GM12801 (cell line): ENCODE data around the gene CALU.

Source experiments
- CTCF ChIP-seq: IDR thresholded peaks from one replicate; pipeline ENCODE4 v1.5.1; 2011; ENCODE audit warnings: control low read depth; ENCODE audit not compliant: insufficient read length; ENCODE audit errors: extremely low read depth

The CALU gene

GRCh38 chr7:128710481-128710880 is 28.7 kb upstream of the CALU start:
- no peak for TF ChIP-seq CTCF

- no peak for TF ChIP-seq CTCF
Measured at GRCh38 chr7:128713794-128714193, 25.4 kb upstream of the CALU start.

GRCh38 chr7:128714701-128715495 is 24.3 kb upstream of the CALU start:
- TF ChIP-seq CTCF, result no peak

- no peak for TF ChIP-seq CTCF
Measured at GRCh38 chr7:128718967-128719642, 20.1 kb upstream of the CALU start.

- no peak for TF ChIP-seq CTCF
Measured at GRCh38 chr7:128721376-128721775, 17.8 kb upstream of the CALU start.

GRCh38 chr7:128724743-128725142 is 14.4 kb upstream of the CALU start:
- TF ChIP-seq CTCF, result no peak

- no peak for TF ChIP-seq CTCF
Measured at GRCh38 chr7:128725531-128725930, 13.6 kb upstream of the CALU start.
